Fibroblast of lung (primary cell): ENCODE results near the gene SNX21.

ENCODE experiments used
- EZH2 ChIP-seq: IDR thresholded peaks from 2 replicates; pipeline ENCODE4 v1.5.1; 2012; ENCODE audit warnings: low read length, control low read depth, mild to moderate bottlenecking; ENCODE audit errors: missing control alignments
- TF ChIP-seq, protein P1 (sequence below), 2 donors: IDR thresholded peaks in 1 of 2; conservative IDR thresholded peaks in 1 of 2; 1 replicate in 1 of 2; 2 replicates in 1 of 2; pipeline ENCODE4 v1.5.1; 2011 to 2012; ENCODE audit warnings: low read length in 2 of 2, control low read depth in 1 of 2, inconsistent platforms in 1 of 2, low read depth in 1 of 2, mild to moderate bottlenecking in 1 of 2

DNA sequence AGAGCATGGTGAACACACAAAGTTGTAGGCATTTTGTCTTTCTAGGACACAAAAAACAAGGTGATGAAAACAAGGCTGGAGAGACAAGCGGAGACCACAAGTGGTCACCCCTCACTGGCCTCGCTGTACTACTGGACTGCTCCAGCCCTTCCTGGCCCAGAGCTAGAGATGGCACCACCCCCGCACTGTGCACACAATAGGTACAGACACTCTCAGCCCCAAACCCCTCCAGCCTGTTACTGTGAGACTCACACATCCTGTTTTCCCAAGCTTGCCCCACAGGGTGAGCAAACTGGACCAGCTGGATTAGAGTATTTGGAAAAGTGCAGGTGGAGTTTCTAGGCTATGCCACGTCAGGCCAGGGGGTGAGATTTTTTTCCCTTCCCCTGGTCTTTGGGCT lies 39.0 kb downstream of the SNX21 start:
- TF ChIP-seq, protein P1, sequence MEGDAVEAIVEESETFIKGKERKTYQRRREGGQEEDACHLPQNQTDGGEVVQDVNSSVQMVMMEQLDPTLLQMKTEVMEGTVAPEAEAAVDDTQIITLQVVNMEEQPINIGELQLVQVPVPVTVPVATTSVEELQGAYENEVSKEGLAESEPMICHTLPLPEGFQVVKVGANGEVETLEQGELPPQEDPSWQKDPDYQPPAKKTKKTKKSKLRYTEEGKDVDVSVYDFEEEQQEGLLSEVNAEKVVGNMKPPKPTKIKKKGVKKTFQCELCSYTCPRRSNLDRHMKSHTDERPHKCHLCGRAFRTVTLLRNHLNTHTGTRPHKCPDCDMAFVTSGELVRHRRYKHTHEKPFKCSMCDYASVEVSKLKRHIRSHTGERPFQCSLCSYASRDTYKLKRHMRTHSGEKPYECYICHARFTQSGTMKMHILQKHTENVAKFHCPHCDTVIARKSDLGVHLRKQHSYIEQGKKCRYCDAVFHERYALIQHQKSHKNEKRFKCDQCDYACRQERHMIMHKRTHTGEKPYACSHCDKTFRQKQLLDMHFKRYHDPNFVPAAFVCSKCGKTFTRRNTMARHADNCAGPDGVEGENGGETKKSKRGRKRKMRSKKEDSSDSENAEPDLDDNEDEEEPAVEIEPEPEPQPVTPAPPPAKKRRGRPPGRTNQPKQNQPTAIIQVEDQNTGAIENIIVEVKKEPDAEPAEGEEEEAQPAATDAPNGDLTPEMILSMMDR (conservative IDR thresholded peaks at IDR 0.05 in 1 of 2, IDR thresholded peaks at IDR 0.05 in 1 of 2; ENCODE audit: low read depth in 1 of 2, low read length in 2 of 2): no peak
- TF ChIP-seq EZH2: no peak
